Activated gamma-delta T cell treated with anti-CD3 and anti-CD28 coated beads, Interleukin-2, amount 50 U/mL, for 16 hours (primary cell): ENCODE measurements around the gene SMAD9.

Experiments
- DNase-seq: peaks from one replicate; pipeline ENCODE4 v3.0.0-alpha.2; 2020; ENCODE audit warnings: low read depth

SMAD9 gene

GRCh38 chr13:36817996-36818803 is 101.8 kb downstream of the SMAD9 start:
- DNase-seq: no peak

GRCh38 chr13:36815062-36815461 is 105.0 kb downstream of the SMAD9 start:
- no peak for DNase-seq

GRCh38 chr13:36814465-36814864 is 105.6 kb downstream of the SMAD9 start:
- DNase-seq: no peak

- DNase-seq: no peak
Observed at GRCh38 chr13:36813225-36813624, 106.8 kb downstream of the SMAD9 start.

GRCh38 chr13:36807616-36808015 is 112.4 kb downstream of the SMAD9 start:
- no peak for DNase-seq

- no peak for DNase-seq
Observed at GRCh38 chr13:36806102-36806501, 113.9 kb downstream of the SMAD9 start.

- no peak for DNase-seq
Observed at GRCh38 chr13:36804588-36804987, 115.5 kb downstream of the SMAD9 start.

- DNase-seq: no peak
Observed at GRCh38 chr13:36801035-36801434, 119.0 kb downstream of the SMAD9 start.

- DNase-seq: no peak
Observed at GRCh38 chr13:36796052-36796451, 124.0 kb downstream of the SMAD9 start.

- no peak for DNase-seq
Observed at GRCh38 chr13:36795463-36795862, 124.6 kb downstream of the SMAD9 start.
